ENCODE measurements around the gene HADH.
"Not testable (repeated sequence)": the region's sequence is repeated elsewhere in the genome, so short reads cannot be mapped to it uniquely, and the experiment has no call there.

The HADH gene

DNA sequence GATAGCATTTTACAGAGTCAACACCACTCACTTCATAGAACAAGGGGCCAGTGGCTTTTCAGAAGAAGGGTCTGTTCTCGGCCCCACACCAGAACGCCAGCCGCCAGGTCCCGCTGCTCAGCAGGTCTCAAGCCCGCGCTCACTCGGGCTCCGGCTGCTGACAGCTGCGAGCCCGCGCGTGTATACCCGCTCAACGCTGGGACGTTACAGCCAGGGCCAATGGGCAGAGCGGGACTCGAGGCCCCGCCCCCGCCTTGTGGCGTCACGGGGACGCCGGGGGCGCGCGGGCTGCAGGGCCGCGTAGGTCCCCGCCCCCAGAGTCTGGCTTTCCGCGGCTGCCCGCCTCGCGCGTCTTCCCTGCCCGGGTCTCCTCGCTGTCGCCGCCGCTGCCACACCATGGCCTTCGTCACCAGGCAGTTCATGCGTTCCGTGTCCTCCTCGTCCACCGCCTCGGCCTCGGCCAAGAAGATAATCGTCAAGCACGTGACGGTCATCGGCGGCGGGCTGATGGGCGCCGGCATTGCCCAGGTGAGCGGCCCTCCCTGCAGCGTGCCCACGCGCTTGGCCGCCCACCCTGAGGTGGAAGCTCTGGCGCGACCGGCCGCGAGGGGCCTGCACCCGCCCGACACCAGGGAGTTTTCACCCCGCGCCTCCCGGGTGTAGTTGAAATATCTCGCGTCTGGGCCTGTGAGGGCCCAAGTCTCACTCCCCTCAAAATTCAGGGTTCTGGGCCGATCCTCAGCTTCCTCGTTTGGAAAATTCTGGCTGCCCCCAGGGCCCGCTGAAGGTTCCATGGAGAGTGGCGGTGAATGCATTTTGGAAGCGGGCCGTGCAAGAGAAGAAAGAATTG lies at the start of gene HADH:
Gene HADH (plus strand): TSS at position 353 of the 850 bp plus-strand sequence. CDS start 44 bp downstream, at position 397.
- peak; percentile 17 for DNase-seq

DNA sequence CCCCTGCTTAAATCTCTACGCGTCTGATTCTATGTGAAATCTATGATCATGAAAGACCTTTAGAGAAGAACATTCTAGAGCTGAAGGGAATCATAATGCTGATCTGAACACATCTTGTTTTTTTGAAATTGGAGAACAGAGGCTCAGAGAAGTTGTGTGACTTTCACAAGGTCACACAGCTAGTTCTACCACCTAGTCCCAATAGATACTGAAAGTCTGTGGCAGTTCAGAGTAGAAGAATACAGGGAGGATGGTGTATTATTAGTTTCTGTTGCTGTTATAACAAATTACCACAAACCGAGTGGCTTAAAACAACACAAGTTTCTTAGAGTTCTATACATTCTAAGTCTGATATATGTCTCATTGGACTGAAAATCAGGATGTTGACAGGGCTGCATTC lies 43.9 kb upstream of the HADH start:
- no peak for DNase-seq

DNA sequence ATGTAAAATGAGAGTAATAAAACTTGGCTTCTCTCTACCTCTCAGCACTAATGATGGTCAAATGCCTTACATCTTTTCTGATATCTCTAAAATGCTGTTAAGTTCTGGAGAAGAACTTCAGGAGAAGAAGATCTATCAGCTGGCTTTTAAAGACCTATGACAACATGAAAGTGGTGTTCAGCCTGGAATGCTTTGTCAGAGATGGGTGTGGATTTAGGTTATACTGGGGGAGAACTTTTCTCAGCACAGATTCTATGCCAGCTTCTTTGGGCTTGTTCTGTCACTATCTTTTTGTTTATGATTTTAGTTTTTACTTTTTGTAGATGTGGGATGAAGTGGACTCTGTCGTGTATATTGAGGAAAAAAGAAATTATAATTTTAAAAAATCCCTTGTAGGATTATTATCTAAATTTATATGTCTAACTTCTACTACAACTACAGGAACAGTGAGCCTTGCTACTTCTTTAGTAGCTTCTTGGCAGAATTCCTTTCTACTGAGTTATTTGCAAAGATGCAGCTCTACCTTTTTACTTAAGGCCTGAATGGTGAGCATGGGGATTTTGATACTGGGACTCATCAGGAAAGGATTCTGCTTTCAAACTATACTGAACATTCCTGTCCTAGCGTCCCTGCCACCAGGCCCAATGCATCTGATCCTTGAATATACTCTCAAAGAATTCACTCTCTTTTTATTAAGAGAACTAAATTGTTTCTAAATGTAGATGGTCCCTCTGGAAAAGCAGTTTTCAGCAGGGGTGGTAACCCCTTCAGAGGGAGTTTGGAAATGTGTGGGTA lies 38.7 kb upstream of the HADH start:
- no peak for DNase-seq

DNA sequence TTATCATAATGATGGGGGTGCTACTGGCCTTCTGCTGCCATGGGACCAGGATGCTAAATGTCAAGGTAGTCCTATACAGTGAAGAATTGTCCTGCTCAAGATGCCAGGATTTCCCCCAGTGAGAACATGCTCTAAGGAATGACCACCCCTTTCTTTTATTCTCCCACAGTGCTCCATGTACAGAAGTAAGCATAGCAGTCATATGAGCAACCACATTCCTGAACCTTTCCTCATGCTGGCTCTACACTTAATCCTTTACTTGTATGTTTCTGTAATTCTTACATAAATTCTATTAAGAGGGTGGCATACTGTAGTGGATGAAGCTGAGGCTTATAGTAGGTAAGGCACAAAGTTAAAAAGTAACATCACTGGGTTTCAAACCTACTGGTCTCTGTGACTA lies 38.1 kb upstream of the HADH start:
- no peak for DNase-seq

DNA sequence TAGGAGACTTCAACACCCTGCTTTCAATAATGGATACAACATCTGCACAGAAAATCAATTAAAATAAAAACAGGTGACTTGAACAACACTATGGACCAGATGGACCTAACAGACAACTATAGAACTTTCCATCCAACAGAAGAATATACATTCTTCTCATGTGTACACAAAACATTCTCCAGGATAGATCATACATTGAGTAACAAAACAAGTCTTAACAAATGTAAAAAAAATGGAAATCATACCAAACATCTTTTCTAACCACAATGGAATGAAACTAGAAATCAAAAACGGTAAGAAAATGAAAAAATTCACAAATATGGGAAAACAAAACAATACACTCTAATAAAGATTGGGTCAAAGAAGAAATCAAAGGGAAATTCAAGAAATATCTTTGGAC lies 33.7 kb upstream of the HADH start:
- DNase-seq, result no peak

DNA sequence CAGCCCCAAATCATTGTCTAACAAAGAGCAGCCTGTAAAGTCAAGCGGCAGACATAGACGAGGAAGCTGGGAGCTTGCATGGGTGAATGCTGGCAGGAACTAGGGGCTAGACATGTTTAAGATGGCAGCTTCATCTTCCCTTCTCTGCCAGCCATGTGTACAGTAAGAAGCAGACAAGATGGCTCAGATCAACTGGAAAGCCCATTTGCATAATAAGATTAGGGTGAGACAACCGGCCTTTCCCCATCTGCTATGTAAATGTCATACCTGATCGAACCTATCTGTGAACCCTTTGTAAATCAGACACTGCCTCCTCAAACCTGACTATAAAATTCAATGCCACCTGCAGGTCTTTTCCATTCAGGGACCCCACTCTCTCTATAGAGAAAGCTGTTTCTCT lies 22.8 kb upstream of the HADH start:
- DNase-seq, result no peak

DNA sequence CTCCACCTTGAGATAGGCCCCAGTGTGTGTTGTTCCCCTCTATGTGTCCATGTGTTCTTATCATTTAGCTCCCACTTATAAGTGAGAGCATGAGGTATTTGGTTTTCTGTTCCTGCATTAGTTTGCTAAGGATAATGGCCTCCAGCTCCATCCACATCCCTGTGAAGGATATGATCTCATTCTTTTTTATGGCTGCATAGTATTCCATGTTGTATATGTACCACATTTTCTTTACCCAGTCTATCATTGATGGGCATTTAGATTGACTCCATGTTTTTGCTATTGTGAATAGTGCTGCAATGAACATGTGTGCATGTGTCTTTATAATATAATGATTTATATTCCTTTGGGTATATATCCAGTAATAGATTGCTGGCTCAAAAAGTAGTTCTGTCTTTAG lies 22.2 kb upstream of the HADH start:
- not testable (repeated sequence) for DNase-seq

DNA sequence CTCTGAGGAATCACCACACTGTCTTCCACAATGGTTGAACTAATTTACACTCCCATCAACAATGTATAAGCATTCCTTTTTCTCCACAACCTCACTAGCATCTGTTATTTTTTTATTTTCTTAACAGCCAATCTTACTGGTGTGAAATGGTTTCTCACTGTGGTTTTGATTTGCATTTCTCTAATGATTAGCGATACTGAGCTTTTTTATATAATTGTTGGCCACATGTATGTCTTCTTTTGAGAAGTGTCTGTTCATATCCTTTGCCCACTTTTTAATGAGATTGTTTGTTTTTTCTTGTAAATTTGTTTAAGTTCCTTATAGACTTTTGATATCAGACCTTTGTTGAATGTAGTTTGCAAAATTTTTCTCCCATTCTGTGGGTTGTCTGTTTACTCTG lies 21.8 kb upstream of the HADH start:
- DNase-seq, result not testable (repeated sequence)

DNA sequence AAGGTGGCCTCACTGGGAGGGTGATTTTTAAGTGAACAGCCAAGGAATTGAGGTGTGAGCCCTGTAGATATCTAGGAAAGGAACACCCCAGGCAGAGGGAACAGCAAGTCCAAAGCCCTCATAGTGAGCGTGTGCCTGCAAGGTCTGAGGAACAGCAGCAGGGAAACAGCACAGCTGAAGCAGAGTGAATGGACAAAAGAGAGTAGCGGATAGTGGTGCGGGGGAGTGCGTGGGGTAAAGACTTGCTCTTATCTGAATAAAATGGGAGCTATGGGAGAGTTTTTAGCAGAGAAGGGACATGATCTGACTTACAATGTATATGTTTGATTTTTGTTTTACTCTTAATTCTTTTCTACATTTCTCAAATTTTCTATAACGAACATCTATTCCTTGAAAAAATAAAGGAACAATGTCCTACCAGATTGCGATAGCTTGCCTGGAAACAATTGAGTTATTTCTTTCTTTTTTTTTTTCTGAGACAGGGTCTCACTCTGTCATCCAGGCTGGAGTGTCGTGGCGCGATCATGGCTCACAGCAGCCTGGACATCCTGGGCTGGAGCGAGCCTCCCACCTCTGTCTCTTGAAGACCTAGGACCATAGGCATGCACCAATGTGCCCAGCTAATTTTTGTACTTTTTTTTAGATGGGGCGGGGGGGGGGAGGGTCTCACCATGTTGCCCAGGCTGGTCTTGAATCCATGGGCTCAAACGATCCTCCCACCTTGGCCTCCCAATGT lies 19.5 kb upstream of the HADH start:
- no peak for DNase-seq

DNA sequence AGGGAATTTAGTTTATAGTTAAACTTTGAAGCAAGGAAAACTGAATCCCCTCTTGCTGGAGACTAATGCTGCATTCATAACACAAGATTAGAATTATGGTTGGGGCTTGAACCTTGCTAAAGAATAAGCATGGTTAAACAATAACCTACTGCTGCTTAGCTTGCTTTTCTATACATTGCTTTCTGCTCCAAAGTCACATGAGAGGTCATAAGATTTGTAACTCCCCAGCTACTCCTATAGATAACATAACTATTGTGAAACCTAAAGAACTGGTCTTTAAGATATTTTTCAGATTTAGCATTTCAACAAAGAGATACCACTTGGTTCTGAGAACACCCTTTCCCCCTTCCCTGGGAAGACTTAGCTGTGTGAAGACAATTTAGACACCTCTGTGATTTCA lies 17.1 kb upstream of the HADH start:
- DNase-seq, result no peak

DNA sequence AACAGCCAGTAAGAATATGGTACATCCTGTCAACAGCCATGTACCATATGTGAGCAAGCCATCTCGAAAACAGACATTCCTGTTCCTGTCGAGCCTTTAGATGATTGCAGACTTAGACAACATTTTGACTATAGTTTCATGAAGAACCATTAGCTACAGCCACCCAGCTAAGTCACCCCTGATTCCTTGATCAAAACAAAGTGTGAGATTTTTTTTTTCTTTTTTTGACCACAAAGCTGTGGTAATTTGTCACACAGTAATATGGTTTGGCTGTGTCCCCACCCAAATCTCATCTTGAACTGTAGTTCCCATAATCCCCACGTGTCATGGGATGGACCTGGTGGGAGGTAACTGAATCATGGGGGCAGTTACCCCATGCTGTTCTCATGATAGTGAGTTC lies 15.2 kb upstream of the HADH start:
- DNase-seq, result no peak

DNA sequence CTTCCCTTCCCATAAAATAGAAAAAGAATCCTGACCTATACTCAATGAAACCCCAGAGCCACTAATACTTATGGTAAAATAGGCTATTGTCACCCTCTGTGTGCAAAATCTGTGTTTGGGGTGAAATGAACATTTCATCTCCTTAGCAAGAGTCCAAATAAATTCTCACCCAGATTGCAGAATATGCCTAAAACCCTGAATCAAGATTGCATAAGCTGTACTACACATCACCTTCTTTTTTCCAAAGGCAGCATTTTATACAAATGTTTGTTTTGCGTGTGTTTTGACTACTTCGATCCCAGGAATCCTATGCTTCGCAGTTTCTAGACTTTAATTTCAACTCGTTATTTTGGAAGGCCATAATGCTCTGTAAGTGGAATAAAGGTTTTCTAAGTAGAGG lies 12.2 kb upstream of the HADH start:
- no peak for DNase-seq

DNA sequence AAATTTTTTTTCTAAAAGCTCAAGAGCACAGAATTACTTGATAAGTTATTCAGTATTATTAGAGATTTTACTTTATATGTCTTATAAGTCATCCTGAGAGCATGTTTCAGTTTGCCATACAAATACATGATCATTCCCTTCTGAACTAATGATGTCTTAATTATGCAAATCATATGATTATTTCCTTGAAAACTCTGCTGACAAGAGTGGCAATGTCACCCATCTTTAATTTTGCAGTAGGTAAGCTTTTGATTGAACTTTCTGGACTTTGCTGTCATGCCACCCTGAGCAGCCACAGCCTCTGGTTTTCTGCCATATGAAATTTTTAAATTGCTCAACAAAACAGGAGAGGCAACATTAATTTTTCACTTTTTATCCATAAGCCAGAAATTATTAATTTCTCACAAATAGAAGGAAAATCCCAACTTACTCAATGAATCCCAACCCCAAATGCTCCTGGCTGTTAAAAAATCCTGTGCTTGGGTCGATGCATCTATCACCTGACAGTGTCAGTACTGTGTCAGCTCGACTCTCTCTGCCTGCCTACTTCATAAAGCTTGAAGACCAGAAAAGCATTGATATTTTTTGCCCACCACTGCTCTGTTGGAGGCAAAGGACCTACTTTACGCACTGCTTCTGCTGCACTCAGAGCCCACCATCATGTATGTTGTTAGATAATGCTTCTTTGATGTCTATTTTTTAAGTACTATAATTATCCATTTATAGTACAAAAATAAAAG lies 11.6 kb upstream of the HADH start:
- no peak for DNase-seq

DNA sequence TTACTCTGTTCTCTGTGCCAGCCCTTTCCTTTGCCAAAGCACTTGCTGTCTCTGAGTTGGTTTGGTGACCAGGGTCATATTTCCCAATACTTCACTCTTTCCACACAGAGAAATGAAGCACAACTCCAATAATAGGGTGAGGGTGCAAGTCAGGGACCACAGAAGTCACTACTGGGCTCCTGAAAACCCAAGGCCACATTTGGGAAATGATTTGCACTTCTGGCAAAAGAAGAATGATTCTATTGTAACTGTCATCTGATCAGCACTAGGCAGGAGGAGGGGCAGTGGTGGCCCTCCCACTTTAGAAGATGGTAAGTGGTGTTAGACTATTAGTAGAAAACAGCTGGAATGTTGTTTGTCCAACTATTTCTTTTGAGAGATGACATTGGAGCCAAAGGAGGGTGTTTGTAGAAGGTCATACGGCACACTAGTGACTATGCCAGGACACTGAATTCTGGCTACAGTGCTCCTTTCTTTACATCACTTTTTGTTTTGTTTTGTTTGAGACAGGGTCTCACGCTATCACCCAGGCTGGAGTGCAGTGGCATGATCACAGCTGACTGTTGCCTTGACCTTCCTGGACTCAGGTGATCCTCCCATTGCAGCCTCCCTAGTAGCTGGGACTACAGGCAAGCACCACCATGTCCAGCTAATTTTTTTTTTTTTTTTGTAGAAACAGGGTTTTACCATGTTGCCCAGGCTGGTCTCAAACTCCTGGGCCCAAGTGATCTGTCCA lies 10.8 kb upstream of the HADH start:
- no peak for DNase-seq

DNA sequence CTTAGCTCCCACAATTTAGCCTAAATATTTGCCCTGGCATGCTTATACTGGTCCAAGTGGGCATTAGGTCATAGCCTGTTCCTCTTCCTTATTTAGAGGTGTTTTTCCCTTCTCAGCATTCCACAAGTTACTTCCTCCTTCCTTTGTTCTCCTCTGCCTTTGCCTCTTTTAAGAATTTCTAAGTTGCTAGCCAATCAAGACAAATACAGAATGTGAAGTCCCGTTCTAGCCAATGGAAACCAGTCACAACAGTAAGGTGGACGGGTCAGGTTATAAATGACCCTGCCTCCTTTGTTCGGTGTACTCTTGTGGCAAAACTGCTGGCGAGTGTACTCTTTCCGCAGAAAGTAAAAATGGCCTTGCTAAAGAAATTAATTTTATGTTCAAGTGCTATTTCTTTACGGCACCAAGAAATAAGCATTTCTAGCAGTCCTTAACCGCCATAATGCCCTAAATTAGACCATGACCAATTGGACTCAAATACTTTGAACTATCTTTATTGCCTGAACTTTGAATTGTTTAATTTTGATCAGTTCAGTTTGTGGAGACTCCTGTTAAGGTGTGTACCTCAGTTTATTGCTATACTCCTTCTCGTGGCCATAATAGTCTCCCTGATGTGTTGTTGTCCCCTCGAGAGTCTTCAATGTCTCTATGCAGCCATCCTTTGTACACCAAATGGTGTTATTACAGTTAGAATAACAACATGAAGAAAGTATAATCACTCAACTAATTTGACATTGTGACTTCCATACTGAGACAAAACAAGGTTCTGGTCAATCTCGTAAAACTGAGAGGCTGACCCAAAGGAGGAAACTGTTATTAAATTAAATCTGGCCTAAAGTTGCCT lies 1.6 kb upstream of the HADH start:
- no peak for DNase-seq

DNA sequence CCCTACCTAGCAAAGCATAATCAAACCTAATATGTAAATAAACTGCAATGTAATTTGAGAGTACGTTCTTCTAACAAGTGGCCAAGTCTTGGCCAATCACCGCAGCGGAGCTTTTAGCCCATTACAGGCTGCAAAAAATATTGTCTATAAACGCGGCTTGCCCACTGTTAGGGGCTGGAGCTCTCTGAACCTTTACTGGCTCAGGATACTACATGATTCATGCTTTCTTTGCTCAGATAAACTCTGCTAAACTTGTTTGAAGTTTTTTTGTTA lies 990 bp upstream of the HADH start:
- no peak for DNase-seq

DNA sequence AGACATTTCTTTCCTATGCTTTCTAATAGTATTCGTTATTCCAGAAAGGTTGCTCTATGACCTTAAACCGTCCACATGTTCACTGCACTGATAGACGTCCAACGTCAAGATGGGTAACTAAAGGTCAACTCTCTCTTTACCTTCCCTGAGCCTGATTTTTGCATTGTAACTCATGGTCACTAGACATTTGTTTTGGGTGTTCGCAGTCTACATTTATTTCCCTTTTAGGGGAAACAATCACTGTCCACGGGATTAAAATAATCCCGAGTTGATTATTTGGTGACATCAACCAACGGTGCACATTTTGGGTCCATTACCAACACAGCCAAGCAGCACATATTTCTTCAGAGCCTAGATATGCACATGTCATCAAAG lies 540 bp upstream of the HADH start:
- no peak for DNase-seq

DNA sequence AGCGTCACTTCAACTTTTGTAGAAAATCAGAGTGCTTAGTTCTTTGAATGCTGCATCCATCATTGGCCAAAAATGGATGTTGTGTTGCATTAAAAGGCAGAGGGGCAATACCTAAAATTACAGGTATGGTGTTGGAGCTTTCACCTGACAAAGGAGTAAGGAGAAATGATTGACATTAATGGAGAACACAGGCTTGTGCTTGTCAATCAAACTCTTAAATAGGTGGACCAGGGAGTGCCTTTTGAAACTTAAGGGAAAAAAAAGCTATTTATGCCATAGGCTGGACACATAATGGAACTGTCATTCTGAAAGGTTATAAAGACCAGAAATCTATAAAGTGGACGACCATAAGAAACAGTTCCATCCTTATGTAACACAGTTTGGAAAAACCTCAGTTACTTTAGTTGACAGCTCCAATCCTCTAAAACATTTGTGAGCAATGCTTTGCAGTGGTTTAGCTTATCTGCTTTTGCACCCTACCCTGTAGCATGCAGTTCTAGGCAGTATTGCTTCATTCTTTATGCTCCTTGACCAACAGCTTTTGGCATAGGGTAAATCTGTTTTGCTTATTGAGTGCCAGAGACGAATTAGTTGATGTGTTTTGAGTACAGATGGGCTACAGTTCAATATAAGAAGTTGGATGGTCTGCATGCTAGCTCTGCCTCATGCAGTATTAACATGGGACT lies 2.4 kb downstream of the HADH start:
- no peak for DNase-seq

DNA sequence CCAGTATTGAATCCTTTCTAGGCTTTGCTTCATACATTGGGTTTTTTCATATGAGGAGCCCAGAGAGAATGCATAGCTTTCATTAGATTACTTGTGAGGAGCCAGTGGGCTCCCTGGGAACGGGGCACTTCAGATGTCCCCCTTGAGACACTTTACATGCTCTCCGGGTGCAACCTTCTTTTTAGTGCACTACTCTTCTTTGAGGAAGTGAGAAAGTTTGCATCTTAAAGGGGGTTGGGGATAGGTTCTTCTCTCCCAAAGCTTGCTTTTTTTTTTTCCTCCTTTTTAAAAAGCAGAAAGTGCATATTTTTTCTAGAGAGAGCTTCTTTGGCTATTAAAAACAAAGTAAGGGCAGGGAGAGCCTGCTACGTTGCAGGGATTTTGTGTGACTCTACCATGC lies 4.3 kb downstream of the HADH start:
- no peak for DNase-seq

DNA sequence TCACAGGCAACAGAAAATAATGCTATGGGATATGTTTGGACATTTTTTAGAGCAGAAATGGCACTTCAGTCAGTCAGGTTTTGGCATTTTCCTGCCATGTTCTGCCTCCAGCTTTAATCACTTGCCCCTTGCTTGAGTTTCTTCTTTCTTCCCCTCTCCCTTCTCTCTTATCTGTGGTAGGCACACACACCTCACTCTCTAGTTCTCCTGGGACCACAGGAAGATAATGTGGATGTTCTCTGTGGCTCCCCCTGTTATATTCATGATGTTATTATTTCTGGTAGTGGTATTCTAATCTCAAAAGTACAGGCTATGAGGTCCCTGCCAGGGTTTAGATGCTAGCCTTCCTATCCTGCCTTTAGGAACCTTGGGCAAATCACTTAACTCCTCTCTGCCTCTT lies 5.2 kb downstream of the HADH start:
- DNase-seq, result no peak
